Daoy (cell line): ENCODE data around the gene FADS2. TPM values are rescaled to one million over a fixed set of nuclear protein-coding genes. Genes with fewer than 3 reads are reported as not detected.
"Not testable (repeated sequence)": the region's sequence is repeated elsewhere in the genome, so short reads cannot be mapped to it uniquely, and the experiment has no call there.

ENCODE experiments used
- DNase-seq: peaks from one replicate; pipeline ENCODE4 v3.0.0-alpha.2; 2015; ENCODE audit warnings: low read depth
- total RNA-seq: library from RNA; depleted of rRNA; stranded (reverse); fragments of >200 nt; shearing (Covaris generic); gene quantifications from 2 replicates; pipeline ENCODE4 v1.2.3, GENCODE V29; 2014

FADS2 gene
- total RNA-seq, 1 experiment from 2014 or later: 21.3 TPM

DNA sequence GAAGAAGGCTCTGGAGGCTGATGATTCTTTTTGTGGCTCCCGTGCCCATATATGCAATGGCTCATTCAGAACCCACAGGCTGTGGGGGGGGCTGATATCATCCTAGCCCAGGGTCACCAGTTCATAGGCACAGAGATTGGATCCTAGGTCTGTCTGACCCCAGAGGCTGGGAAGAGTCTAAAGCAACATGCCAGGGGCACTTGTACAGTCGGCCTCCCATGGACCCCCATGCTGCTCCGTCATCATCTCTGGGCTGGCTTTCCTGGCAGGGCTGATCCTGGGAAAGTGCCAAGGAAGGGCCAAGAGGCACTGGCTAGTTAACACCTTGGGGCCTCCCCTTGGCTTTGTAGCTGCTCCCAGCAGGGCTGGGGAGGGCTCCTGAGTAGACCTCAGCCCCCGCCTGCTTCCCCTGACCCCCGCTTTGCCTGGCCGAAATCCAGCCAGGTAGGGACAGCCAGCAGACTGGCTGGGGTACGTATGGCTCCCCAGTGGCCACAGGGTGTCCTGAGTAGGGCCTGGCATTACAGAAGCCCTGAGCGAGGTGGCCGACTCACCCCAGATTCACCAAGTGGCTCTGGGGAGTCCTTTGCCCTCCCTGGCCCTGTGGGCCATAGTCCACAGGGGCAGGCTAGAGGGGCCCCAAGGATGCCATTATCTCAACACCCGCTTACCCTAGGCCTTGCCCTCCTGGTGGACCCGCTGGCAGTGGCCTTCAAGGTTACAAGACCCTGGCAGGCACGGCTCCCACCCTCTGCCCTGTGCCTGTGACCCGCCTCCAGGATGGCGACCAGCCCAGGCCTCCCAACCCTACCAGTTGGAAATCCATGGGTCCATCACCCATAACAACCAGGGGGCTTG lies 40.7 kb downstream of the FADS2 start:
- DNase-seq: no peak

DNA sequence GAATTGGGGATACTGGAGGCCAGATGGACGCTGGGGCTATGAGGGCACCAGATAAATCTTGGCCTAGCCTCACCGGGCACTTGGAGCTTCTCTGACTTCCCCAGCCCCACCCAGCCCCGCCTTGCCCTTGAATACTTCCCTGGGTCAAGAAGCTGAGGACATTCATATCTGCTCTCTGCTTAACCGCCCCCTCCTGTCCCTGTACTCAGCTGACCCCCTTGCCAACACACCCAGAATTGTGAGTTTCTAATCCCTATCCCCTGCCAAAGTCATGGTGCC lies 41.3 kb downstream of the FADS2 start:
- DNase-seq: no peak

DNA sequence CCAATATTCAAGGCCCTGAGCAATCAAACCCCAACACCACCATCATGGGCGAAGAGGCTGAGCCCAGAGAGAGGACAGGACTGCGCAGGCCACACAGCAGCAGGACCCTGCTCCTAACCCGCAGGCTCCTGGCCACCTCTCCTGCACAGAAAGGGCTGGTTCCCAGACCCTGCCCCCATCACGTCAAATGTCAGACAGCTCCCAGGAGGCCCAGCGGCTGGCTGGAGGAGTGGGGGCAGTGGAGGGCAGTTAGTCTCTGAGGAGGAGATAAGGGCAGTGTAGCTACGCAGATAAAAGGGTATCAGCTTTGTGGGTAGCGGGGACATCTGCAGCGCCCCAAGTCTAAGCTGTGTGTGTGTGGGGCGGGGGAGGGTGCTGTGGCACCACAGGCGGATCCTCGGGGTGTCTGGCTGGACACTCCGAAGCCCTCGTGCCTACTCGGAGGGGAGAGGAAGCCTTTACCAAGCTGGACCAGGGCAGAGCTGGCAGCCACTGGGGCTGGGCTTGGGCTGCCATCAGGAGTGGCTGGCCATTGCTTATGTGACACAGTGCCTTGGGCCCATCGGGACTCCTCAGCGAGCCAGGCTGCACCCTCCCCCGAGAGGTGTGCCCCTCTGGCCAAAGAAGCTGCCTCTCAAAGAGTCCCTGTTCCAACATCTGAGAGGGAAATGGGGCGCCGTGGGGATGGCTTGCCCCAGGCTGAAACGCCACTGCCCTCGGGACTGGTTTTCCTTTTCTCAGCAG lies 41.8 kb downstream of the FADS2 start:
- DNase-seq: no peak

DNA sequence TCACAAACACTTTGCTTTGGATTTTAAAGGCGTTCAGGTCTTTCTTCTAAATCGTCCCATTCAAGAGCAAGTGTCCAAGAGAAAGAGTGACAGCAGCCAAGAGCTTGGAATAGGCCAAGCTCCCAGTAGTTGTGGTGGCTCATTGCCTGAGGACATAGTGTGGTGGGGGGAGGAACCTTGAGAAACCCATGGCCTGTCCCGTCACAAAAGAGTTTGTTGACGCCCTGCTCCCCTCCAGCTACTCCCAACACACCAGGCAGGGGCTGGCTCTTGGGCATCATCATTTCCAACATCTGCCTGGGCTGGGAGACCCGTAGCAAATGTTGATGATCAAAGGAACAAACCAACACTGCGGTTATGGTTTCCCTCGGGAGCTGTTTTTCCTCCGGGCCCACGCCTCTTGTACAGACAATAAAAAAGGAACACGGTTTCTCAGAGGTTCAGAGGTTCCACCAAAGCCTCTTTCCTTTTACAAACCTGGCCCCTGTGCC lies 42.5 kb downstream of the FADS2 start:
- DNase-seq: no peak

DNA sequence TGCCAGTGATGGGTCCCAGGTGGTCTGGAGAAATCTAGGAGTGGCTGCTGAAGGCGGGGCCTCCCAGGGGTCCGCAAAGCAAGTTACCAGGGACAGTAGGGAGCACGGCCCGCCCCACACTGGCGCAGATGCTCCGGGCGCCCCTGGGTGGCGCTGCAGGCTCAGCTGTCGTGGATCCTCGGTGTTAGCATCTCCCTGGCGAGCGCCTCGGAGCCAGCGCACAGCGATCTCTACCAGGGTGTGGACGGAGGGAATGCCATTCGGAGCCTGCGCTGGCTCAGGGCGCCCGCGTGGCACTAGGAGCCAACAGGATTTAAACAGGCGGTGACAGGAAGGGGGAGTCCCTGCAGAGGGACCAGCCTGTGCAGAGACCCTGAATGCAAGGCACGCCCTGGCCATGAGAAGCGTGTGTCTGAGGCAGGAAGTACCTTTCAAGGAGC lies 43.1 kb downstream of the FADS2 start:
- peak; percentile 84 for DNase-seq

DNA sequence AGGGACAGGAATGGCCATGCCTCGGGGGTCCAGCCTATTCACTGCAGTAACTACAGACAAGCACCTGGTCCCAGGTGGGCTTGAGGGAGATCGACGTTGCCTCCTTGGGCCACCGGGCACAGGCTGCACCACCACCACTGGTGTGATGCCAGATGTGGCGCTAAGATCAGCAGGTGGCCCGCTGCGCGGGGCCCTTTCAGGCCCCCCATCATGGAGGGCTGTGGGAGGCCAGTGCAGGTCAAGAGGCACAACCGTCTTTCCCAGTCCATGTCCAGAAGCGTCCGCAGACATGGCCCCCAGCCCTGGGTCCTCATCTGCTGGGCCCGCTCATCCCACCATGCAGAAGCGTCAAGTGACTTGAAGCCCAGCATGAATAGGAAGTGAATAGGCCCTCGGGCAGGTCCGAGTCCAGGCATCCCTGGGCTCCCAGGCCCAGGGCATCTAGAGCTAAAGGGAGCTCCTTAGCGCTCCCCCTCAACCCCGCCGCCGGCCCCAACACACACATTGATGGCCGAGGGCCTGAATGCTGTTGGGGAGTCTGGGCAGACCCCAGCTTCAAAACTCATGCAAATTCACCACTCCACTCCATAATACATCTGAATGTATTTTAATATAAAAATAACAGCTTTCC lies 45.0 kb downstream of the FADS2 start:
- DNase-seq: no peak

DNA sequence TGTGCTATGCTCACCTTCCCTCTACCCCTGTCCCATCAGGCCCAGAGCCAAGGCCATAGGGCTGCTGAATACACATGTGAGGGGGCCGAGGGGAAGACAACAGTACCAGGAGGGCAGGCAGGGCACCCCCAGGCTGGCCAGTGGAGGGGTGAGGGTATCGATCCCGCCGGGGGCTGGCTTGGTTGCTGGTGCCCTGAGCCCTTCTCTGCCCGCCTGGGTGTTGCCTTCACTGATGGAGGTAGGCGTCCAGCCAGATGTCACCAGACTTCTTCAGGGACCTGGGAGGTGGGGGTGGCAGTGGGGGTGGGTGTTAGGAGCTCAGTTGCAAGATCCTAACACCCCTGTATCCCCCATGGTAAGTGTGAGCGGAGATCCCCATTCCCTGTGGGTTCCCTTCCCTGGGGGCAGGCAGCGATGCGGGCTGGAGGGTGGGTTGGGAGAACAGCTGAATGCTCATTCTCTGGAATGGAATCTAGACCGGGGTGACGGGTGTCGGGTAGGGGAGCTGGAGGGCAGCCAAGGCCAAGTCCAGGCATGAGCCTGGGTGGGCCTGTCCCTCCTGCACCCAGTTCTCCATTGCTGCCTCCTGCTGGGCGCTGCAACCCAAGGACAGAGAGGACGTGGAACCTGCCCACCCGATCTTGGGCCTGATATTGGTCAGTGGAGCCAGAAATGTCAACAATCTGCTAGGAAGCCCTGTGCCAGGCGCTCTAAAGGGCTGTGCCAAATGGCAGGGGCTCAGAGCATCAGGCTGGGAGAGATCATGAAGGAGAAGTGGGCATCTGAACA lies 45.7 kb downstream of the FADS2 start:
- no peak for DNase-seq

DNA sequence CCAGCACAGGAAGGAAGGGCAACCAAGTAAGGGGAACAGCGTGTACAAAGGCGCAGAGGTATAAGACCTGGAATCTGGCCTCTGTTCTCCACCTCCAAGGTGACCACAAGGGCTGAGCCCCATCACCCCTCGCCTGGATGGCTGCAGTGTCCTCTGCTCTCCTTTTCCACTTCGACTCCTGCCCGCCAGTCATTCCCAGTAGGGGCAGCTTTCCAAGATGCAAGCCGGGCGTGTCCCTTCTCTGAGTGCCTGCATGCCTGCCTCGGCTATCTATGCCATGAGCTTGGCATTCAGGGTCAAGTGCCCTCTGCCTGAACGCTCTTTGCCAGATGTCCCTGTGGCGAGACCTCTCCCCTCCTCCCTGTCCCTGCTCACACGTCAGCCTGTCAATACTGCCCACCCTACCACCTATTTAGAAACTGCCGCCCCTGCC lies 46.3 kb downstream of the FADS2 start:
- DNase-seq: no peak

DNA sequence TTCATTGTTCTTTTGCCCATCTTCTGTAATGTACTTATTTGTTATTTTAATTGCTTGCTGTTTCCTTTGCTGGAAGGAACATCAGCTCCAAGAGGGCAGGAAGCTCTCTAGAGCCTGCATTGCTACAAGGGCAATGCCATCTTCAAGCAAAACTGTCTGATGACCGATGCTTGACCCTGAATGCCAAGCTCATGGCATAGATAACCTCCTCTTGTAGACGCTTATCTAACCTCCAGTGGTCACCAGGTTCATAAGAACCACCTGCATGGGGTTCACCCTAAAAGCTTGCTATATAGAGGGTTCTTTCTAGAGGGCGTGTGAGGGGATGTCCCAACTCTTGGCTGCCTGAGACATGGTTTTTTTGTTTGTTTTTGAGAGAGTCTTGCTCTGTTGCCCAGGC lies 46.8 kb downstream of the FADS2 start:
- DNase-seq: no peak

DNA sequence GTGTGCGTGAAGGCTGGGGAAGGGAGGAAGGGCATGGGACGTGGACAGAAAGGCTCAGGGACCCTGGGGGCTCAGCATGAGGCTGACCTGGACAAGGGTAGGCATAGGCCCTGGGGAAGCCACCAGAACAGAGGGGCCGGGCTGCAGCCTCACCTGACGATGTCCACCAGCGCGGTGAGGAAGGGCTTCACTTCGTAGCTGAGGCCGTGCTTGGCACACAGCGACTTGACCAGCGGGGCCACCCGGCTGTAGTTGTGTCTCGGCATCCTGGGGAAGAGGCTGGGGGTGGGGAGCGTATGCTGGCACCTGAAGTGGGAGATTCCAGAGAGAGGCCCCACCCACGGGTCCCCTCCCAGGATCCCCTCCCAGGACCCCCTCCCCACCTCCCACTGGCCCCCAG lies 47.6 kb downstream of the FADS2 start:
- DNase-seq: no peak

DNA sequence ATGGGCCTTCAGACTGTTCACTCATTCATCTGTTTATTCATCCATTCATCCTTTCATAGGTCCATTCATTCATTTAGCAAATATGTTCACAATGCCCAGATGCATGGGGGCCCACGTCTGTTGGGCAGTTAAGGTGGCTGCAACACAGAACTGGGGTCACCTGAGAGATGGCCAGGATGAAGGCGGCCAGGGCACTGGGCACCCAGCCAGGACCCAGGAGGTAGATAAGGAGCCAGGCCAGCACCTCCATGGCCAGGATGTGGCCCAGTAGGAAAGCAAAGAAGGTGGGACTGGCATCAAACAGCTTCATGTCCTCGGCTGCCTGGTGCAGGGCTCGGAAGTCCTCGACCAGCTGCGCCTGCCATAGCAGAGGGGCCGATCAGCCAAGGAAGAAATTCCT lies 51.1 kb downstream of the FADS2 start:
- no peak for DNase-seq

DNA sequence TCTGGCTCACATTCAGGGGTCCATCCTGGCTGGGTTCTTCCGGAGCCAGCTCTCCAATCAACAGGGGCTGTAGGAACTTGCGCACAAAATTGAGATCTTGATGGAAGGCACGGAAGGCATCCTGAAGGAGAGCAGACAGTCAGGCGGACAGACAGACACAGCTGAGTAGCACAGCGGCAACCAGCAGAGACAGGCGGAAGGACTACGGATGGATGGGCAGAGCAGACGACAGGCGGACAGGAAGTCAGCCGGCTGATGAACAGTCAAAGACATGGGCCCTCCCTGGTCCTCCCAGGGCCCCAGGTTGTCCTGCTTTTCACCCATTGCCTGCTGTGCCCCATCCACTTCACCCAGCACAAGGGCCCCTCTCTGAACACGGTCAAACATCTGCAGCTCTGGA lies 51.9 kb downstream of the FADS2 start:
- DNase-seq: no peak

DNA sequence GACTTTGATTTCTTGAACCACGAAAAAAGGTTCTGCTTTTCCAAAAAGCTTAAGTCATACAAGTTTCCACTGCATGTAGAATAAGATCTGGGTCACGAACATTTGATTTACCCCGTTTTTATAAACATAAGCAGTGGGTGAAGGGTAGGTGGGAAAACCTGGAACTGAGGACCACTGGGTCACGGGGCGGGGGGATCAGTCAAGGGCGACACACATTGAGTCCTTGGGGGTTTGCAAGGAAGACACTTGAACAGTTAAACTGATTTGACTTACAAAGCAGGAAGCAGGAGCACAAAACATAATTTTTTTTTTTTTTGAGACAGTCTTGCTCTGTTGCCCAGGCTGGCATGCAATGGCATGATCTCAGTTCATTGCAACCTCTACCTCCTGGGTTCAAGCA lies 52.4 kb downstream of the FADS2 start:
- no peak for DNase-seq

DNA sequence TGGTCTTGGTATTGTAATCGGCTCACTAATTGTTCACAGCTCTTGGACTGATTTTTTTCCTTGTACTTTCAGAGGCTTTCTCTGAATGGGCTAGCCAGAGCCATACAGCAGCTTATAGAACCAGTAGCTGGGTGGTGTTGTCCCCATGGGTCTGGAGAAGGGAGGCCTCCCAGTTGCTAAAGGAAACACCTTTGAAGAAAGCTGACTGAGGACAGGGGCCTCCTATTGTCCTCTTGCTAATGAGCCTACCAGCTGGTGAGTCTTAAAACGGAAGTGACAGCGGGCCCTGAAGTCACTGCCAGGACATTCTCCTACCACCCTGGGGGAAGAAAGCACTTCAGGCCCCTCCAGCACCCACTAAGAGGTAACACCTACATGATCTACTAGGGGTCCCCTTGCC lies 53.3 kb downstream of the FADS2 start:
- no peak for DNase-seq

DNA sequence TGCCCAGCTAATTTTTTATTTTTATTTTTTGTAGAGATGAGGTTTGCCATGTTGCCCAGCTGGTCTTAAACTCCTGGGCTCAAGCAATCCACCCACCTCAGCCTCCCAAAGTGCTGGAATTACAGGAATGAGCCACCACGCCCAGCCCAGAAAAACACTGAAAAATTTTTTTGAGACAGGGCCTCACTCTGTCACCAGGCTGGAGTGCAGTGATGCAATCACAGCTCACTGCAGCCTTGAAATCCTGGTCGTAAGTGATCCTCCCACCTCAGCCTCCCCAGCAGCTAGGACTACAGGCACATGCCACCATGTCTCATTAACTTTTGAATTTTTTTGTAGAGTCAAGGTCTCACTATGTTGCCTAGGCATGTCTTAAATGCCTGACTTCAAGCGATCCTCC lies 54.2 kb downstream of the FADS2 start:
- DNase-seq: not testable (repeated sequence)

DNA sequence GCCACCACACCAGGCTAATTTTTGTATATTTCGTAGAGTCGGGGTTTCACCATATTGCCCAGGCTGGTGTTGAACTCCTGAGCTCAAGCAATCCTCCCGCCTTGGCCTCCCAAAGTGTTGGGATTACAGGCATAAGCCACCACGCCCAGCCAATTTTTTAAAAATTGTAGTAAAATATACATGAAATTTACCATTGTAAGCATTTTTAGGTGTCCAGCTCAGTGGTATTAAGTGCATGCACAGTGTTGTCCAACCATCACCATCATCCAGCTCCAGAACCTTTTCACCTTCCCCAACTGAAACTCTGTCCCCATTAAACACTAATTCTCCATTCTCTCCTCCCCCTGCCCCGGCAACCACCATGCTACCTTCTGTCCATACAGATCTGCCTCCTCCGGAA lies 54.8 kb downstream of the FADS2 start:
- no peak for DNase-seq

DNA sequence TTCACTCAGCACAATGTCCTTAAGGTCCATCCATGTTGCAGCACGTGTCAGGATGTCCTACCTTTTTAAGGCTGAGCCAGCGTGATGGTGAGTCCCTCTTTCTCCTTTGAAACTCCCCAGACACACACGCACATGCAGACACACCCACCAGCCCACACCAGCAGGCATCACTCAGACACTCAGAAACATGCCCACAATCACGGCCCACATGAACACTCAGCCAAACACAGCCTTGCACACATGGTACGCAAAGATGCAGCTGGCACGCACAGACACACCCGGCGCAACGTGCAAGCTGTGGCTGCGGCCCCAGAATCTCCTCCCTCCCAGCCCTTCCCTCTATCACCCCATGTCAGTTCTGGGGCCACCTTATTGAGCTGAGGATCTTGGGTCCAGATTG lies 55.2 kb downstream of the FADS2 start:
- no peak for DNase-seq

DNA sequence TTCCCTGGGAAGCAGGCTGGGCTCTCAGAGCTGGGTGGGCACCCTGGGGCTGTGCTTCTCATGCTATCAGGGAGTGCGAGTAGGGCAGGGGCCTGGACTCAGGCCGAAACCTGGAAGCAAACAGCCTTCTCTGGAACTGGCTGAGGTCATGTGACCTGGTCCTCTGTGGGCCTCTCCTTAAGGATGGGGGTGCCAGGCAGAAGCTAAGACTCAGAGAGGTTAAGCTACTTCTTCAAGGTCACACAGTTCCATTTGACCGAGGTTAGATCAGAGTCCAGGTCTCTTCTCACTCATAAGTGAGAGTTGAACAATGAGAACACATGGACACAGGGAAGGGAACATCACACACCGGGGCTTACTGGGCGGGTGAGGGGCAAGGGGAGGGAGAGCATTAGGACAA lies 55.8 kb downstream of the FADS2 start:
- DNase-seq: no peak

DNA sequence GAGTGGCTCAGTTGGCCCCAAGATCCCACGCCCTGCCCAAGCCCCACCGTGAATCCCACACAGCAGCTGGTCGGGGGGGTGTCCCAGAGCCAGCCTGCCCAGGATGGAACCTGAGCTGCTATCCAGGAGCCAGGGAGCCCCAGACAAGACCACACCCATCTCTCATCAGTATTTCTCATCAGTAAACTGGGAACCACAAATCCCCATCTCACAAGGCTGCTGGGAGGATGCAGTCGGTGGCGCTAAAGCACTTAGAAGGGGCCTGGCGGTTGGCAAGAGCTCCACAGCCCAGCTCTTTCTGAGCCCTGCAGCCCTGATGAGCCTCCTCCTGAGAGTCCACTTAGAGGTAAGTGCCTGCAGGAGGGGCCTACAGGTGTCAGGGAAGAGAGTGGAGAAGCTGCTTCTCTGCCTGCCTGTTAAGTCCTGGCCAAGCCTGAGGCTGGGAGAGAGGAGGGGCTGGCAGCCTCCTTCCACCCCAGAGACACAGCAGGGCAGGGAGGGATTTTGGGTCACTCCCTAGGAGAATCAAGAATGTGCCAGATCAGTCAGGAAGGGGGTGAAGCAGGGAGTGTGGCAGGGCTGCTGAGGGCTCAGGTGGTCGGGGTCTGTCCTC lies 57.2 kb downstream of the FADS2 start:
- DNase-seq: no peak

DNA sequence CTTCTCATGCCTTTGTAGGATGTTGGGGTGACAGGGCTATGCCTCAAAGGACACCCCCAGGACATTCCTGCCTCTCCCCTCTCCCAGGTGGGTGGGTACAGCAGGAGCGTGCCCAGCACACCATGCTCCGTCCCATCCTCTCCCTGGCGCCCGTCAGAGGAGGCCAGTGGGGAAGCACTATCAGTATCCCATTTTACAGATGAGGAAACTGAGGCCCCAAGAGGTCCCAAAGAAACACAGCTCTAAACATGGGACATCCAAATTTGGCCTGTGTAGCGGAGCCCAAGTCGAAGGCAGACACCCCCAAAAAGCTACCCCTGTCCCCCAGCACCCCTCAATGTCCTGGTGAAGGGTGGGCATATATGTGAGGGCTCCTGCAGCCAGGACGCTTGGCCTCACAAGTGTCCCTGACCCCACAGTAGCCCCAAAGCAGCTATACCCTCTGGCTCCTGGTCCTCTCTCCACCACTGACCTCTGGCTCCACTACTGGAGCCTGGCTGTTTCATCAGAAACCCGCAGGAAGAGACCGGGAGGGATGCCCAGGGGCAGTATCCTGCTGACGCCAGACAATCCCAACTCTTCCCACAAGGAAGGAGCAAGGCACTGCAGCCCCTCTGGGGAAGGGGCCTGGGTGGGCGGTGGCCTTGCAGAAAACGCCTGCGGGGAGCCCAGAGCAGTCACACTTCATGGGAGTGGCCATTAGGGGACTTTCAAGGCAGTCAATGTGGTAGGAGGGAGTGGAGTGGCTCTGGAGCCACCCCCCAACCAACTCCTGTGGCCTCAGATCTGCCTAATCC lies 57.9 kb downstream of the FADS2 start:
- DNase-seq: no peak

DNA sequence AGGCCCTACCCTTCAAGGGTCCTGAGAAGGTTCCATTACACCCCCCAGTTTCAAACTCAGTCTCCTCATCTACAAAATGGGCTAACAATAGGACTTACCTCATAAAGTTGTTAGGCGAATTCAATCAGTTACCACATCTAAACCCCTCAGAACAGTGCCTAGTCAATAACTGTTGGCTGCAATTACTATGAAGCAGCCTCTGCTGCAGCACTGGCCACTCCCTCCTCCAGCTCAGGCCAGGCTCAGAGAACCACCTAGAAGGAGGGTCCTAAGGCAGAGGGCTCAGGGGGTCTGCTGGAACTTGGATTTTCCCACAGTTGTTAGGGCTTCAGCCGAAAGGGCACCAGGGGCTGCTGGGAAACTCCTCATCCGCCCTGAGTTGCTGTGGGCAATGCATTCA lies 58.5 kb downstream of the FADS2 start:
- no peak for DNase-seq
